Panc1 (cell line): Measurements from ENCODE around the gene MT1E. TPM values are rescaled to one million over a fixed set of nuclear protein-coding genes. Genes with fewer than 3 reads are reported as not detected.

Source experiments
- ATAC-seq: fragments of 200-7000 bp; cut with Tn5 transposase; 2 replicates; pipeline ENCODE4 v1.9.1; 2020; ENCODE audit warnings: mild to moderate bottlenecking, moderate library complexity
- BruUV-seq: library from RNA; stranded (reverse); fragments of 400-500 nt; replicated peaks from 2 replicates; lab custom pipeline; 2021; lab: Mats Ljungman, UMichigan
- CTCF ChIA-PET: fragments of 300-600 bp; sonication (Branson Sonifier 250); formaldehyde crosslinking; loops from one replicate; lab custom pipeline; 2022; ENCODE audit warnings: antibody characterized with exemption; lab: Charles Lee
- POLR2A ChIA-PET: fragments of 300-600 bp; sonication (Branson Sonifier 250); formaldehyde crosslinking; loops from one replicate; lab custom pipeline; 2022; ENCODE audit warnings: antibody characterized with exemption; lab: Charles Lee
- DNase-seq: peaks from one replicate; pipeline ENCODE4 v3.0.0-alpha.2; 2010; ENCODE audit warnings: low read depth, low spot score
- H3K27ac ChIP-seq: 2 replicates; pipeline ENCODE4 v1.5.1; 2011; ENCODE audit warnings: mild to moderate bottlenecking, low read length, inconsistent platforms
- H3K27me3 ChIP-seq: fragments of 200-500 bp; sonication (Bioruptor generic); 2 replicates; pipeline ENCODE4 v1.6.0; 2014; ENCODE audit warnings: low read length, inconsistent platforms; ENCODE audit not compliant: control insufficient read depth, insufficient read depth
- H3K36me3 ChIP-seq: fragments of 200-500 bp; sonication (Bioruptor generic); 2 replicates; pipeline ENCODE4 v1.5.1; 2014; ENCODE audit warnings: inconsistent platforms, mild to moderate bottlenecking, low read length, moderate library complexity; ENCODE audit not compliant: control insufficient read depth, insufficient read depth
- H3K4me1 ChIP-seq: 2 replicates; pipeline ENCODE4 v1.5.1; 2011; ENCODE audit warnings: inconsistent platforms, mild to moderate bottlenecking, low read length, moderate library complexity; ENCODE audit not compliant: control insufficient read depth, insufficient read depth
- H3K4me3 ChIP-seq, 2 experiments: 2 replicates each; pipeline ENCODE4 v1.5.1; 2011 to 2012; ENCODE audit warnings: low read depth in 2 of 2, low read length in 2 of 2, mild to moderate bottlenecking in 2 of 2, inconsistent platforms in 1 of 2, moderate library complexity in 1 of 2
- H3K9me3 ChIP-seq: fragments of 200-500 bp; sonication (Bioruptor generic); 2 replicates; pipeline ENCODE4 v1.5.1; 2014; ENCODE audit warnings: low read depth, mild to moderate bottlenecking, inconsistent platforms, low read length, moderate library complexity; ENCODE audit not compliant: control insufficient read depth, insufficient read depth
- CTCF ChIP-seq: fragments of 450-650 bp; IDR thresholded peaks from 2 replicates; pipeline ENCODE4 v1.5.1; 2017; ENCODE audit warnings: mild to moderate bottlenecking
- POLR2AphosphoS5 ChIP-seq: IDR thresholded peaks from 2 replicates; pipeline ENCODE4 v1.6.1; 2012; ENCODE audit warnings: mild to moderate bottlenecking, low read depth, low read length, moderate library complexity
- SIN3A ChIP-seq: IDR thresholded peaks from 2 replicates; pipeline ENCODE4 v1.6.1; 2012; ENCODE audit warnings: low read depth, mild to moderate bottlenecking, low read length, moderate library complexity, borderline replicate concordance; ENCODE audit not compliant: insufficient read depth
- TCF7L2 ChIP-seq: IDR thresholded peaks from 2 replicates; pipeline ENCODE4 v1.6.1; 2011; ENCODE audit warnings: mild to moderate bottlenecking, low read depth, low read length, inconsistent platforms
- in situ Hi-C: cut with HindIII; loops from 2 replicates; pipeline ENCODE4 v1.10.0; 2016; ENCODE audit warnings: low sequenced_read_pairs, low pct_unique_long_range_greater_than_20kb
- intact Hi-C: fragments of 100-400 bp; cut with micrococcal nuclease; formaldehyde crosslinking; loops from one replicate; pipeline ENCODE4 v1.10.0; 2022; ENCODE audit not compliant: unreplicated experiment
- total RNA-seq: library from RNA; stranded (reverse); gene quantifications from one replicate; pipeline ENCODE4 v1.2.1, GENCODE V29; 2021; ENCODE audit not compliant: unreplicated experiment
- TF ChIP-seq, protein P1 (sequence below), 2 experiments: IDR thresholded peaks; 2 replicates each; pipeline ENCODE4 v1.6.1; 2011 to 2012; ENCODE audit warnings: low read depth in 2 of 2, control low read depth in 1 of 2, low read length in 1 of 2, mild to moderate bottlenecking in 1 of 2, moderate library complexity in 1 of 2; ENCODE audit not compliant: insufficient read depth in 1 of 2

The MT1E gene
- total RNA-seq, 1 experiment from 2014 or later: 170 TPM

- intact Hi-C loops: no loop called here
- no peaks in the 10 kb centered on the region for H3K9me3 ChIP-seq
- H3K36me3 ChIP-seq: no peaks in the 10 kb centered on the region
- no peak for TF ChIP-seq POLR2AphosphoS5
- TF ChIP-seq, protein P1, sequence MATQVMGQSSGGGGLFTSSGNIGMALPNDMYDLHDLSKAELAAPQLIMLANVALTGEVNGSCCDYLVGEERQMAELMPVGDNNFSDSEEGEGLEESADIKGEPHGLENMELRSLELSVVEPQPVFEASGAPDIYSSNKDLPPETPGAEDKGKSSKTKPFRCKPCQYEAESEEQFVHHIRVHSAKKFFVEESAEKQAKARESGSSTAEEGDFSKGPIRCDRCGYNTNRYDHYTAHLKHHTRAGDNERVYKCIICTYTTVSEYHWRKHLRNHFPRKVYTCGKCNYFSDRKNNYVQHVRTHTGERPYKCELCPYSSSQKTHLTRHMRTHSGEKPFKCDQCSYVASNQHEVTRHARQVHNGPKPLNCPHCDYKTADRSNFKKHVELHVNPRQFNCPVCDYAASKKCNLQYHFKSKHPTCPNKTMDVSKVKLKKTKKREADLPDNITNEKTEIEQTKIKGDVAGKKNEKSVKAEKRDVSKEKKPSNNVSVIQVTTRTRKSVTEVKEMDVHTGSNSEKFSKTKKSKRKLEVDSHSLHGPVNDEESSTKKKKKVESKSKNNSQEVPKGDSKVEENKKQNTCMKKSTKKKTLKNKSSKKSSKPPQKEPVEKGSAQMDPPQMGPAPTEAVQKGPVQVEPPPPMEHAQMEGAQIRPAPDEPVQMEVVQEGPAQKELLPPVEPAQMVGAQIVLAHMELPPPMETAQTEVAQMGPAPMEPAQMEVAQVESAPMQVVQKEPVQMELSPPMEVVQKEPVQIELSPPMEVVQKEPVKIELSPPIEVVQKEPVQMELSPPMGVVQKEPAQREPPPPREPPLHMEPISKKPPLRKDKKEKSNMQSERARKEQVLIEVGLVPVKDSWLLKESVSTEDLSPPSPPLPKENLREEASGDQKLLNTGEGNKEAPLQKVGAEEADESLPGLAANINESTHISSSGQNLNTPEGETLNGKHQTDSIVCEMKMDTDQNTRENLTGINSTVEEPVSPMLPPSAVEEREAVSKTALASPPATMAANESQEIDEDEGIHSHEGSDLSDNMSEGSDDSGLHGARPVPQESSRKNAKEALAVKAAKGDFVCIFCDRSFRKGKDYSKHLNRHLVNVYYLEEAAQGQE (IDR thresholded peaks at IDR 0.05; ENCODE audit: insufficient read depth in 1 of 2, low read depth in 2 of 2, low read length in 1 of 2): no peak
- TF ChIP-seq SIN3A: no peak
- TF ChIP-seq CTCF: 0 out of 2 replicates have a peak, but pooled peaks have one; percentile 12
- DNase-seq (no peak), ATAC-seq (no peak)
- H3K4me1 ChIP-seq: no peaks in the 10 kb centered on the region
- in situ Hi-C loops: no loop called here
- H3K27ac ChIP-seq: no peak within 1 kb of the TSS
- no peaks in the 10 kb centered on the region; the same call in 1 of the 2 replicates for H3K27me3 ChIP-seq
- ChIA-PET CTCF (no interaction called here), POLR2A (no interaction called here)
- H3K4me3 ChIP-seq: peak within 1 kb of the TSS in 1 of 2 experiments; percentile 16; a peak in 1 of 4 replicates
- BruUV-seq: no TSS peak
These were observed 36.2 kb upstream of the MT1E start, which contains the start of gene MT3 for GRCh38 chr16:56589141-56590039. TSS of gene MT3 (plus strand) at chr16:56589528. CDS start at chr16:56589591, 63 bp downstream.

DNA sequence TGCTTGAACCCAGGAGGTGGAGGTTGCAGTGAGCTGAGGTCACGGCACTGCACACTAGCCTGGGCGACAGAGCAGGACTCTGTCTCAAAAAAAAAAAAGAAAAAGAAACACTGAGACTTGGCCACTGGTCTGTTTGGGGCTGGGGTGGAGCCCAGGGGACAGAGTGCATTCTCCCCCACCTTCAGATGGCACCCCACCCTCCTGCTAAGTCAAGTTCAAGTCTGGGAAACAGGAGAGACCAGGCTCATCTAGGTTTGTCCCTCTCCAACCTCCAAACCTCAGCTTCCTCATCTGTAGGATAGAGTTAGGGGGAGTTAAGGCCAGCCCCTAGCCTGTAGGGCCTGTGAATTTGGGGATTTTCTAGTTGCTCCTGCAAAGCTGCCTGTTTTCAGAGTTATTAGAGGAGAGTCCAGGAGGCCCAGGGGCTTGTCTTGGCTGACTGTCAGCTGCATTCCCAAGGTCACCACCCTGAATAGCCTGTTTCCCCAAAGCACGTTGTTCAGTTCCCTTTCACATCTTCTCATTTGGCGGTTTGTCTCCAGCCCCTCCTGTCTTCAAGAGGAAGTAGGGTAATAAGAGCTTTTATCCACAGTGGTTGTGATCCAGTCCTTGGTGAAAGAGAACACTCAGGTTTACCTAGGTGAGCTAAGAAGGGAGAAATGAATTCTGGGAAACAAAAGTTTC, 34.1 kb upstream of the MT1E start:
- TF ChIP-seq SIN3A (no peak), CTCF (no peak), POLR2AphosphoS5 (no peak), TCF7L2 (no peak)
- TF ChIP-seq, protein P1 (IDR thresholded peaks at IDR 0.05; ENCODE audit: insufficient read depth in 1 of 2, low read depth in 2 of 2, low read length in 1 of 2): no peak
- ChIA-PET POLR2A (no interaction called here), CTCF (interaction anchor here (0.7 kb wide), 1 partner anchor 112 kb away, joined by 3 read pairs; no protein-coding TSS in a partner anchor)
- no TSS peak for BruUV-seq
- no peaks in the 10 kb centered on the region; the same call in 1 of the 2 replicates for H3K27me3 ChIP-seq
- DNase-seq (no peak), ATAC-seq (no peak)
- no peaks in the 10 kb centered on the region for H3K9me3 ChIP-seq
- intact Hi-C loops (no loop called here), in situ Hi-C loops (no loop called here)
- no peak overlapping the region for H3K27ac ChIP-seq
- H3K4me1 ChIP-seq: no peaks in the 10 kb centered on the region
- no peak overlapping the region for H3K4me3 ChIP-seq
- no peaks in the 10 kb centered on the region for H3K36me3 ChIP-seq
